PC-3 (cell line): ENCODE results near the gene C2CD3. TPM values are rescaled to one million over a fixed set of nuclear protein-coding genes. Genes with fewer than 3 reads are reported as not detected.

Experiments used
- ATAC-seq: fragments of 200-7000 bp; cut with Tn5 transposase; 2 replicates; pipeline ENCODE4 v1.9.1; 2020; ENCODE audit warnings: mild to moderate bottlenecking, moderate library complexity
- BruUV-seq: library from RNA; stranded (reverse); fragments of 400-500 nt; replicated peaks from 2 replicates; lab custom pipeline; 2021; lab: Mats Ljungman, UMichigan
- CTCF ChIA-PET: fragments of 300-600 bp; sonication (Branson Sonifier 250); formaldehyde crosslinking; loops from one replicate; lab custom pipeline; 2022; ENCODE audit warnings: antibody characterized with exemption; lab: Charles Lee
- POLR2A ChIA-PET: fragments of 300-600 bp; sonication (Branson Sonifier 250); formaldehyde crosslinking; loops from one replicate; lab custom pipeline; 2022; ENCODE audit warnings: antibody characterized with exemption; ENCODE audit not compliant: unreplicated experiment; lab: Charles Lee
- DNase-seq: peaks from one replicate; pipeline ENCODE4 v3.0.0-alpha.2; 2015
- H2AFZ ChIP-seq: fragments of 300-600 bp; sonication (generic); 2 replicates; pipeline ENCODE4 v1.6.0; 2016; ENCODE audit warnings: antibody characterized with exemption, low read length
- H3F3A ChIP-seq: fragments of 300-600 bp; sonication (generic); one replicate; pipeline ENCODE4 v1.6.0; 2017; ENCODE audit warnings: antibody characterized with exemption, low read length, control low read depth, mild to moderate bottlenecking; ENCODE audit not compliant: unreplicated experiment
- H3K27ac ChIP-seq: fragments of 300-600 bp; sonication (generic); 2 replicates; pipeline ENCODE4 v1.5.1; 2016; ENCODE audit warnings: mild to moderate bottlenecking, low read length
- H3K27me3 ChIP-seq: fragments of 300-600 bp; sonication (generic); 2 replicates; pipeline ENCODE4 v1.6.1; 2016; ENCODE audit warnings: low read length, mixed read lengths
- H3K36me3 ChIP-seq: fragments of 300-600 bp; sonication (generic); 2 replicates; pipeline ENCODE4 v1.6.1; 2016; ENCODE audit warnings: low read depth, mixed run types, low read length, mixed read lengths
- H3K4me1 ChIP-seq: fragments of 300-600 bp; sonication (generic); 2 replicates; pipeline ENCODE4 v1.5.1; 2016; ENCODE audit warnings: low read length; ENCODE audit not compliant: insufficient read depth
- H3K4me2 ChIP-seq: fragments of 300-600 bp; sonication (generic); 2 replicates; pipeline ENCODE4 v1.6.0; 2016; ENCODE audit warnings: low read length
- H3K4me3 ChIP-seq: fragments of 300-600 bp; sonication (generic); 2 replicates; pipeline ENCODE4 v1.5.1; 2016; ENCODE audit warnings: mild to moderate bottlenecking, low read length, mixed read lengths
- H3K79me2 ChIP-seq: fragments of 300-600 bp; sonication (generic); 2 replicates; pipeline ENCODE4 v1.6.1; 2017; ENCODE audit warnings: low read length, mixed read lengths
- H3K9ac ChIP-seq: fragments of 300-600 bp; sonication (generic); 2 replicates; pipeline ENCODE4 v1.6.0; 2016; ENCODE audit warnings: mild to moderate bottlenecking, low read length
- H3K9me2 ChIP-seq: fragments of 300-600 bp; sonication (generic); replicated peaks from 2 replicates; pipeline ENCODE4 v1.6.1; 2016; ENCODE audit warnings: mixed run types, low read length, mixed read lengths
- H3K9me3 ChIP-seq: fragments of 300-600 bp; sonication (generic); 2 replicates; pipeline ENCODE4 v1.6.1; 2016; ENCODE audit warnings: low read length, mixed read lengths
- H4K20me1 ChIP-seq: fragments of 300-600 bp; sonication (generic); 2 replicates; pipeline ENCODE4 v1.6.1; 2016; ENCODE audit warnings: low read length, mixed read lengths
- CTCF ChIP-seq: fragments of 300-600 bp; sonication (generic); conservative IDR thresholded peaks from 2 replicates; pipeline ENCODE4 v1.5.1; 2017; ENCODE audit warnings: antibody characterized with exemption, low read depth, mild to moderate bottlenecking, low read length
- EZH2 ChIP-seq: fragments of 300-600 bp; sonication (generic); IDR thresholded peaks from one replicate; pipeline ENCODE4 v1.6.1; 2017; ENCODE audit warnings: antibody characterized with exemption, mild to moderate bottlenecking, low read length; ENCODE audit not compliant: unreplicated experiment
- EZH2phosphoT487 ChIP-seq: fragments of 300-600 bp; sonication (generic); IDR thresholded peaks from 2 replicates; pipeline ENCODE4 v1.6.1; 2018; ENCODE audit warnings: mild to moderate bottlenecking, antibody characterized with exemption, low read length, borderline replicate concordance
- intact Hi-C: fragments of 100-400 bp; cut with micrococcal nuclease; formaldehyde crosslinking; loops from 2 replicates; pipeline ENCODE4 v1.9.0; 2023
- total RNA-seq: library from RNA; depleted of rRNA; stranded (reverse); fragments of >200 nt; gene quantifications from 2 replicates; pipeline ENCODE4 v1.2.3, GENCODE V29; 2014

C2CD3 gene
- total RNA-seq, 1 experiment from 2014 or later: 27.3 TPM

DNA sequence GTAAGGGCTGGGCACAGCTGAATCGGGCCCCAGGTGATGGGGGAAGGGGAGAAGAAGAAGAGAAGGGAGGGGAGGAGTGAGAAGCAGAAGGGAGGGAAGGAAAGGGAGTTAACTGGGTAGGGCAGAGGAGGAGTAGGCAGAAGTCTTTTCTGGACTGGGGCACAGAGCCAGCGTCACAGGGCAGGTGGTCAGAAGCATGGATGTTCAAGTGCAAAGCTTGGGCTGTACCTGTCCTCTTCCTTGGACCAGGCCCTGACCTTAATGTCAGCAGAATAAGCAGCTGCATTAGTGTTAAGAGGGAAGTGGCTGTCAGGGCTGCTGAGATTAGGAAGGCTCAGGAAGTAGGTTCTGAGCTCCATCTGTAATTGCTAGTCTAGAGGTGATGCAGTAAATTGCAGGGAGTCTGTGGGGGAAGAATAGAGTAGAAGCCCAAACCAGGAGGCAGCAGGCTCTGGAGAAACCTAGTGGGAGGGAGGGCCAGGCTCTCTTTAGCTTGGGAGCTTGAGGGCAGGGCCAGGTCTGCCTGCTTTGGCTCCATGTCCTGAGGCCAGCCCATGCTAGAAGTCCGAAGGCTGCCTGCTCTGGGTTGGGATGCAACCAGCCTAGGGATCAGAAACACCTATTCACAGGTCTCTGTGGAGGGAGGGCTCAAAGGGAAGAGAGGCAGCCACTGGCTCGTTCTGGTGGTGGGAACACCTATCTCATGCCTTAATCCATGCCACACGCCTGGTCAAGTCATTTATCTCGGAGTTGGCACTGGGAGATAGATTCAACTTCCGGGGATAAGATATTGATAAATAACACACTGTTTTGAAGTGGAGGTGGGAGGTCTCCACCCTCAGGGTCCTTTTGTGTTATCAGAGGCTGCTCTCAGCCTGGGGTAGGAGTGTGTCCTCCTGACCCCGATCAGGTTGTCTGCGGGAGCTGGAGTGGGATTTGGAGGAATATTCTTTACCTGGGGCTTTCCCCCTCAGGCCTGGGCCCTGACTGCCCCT lies 160.2 kb downstream of the C2CD3 start:
- TF ChIP-seq EZH2: no peak
- no peak for TF ChIP-seq CTCF
- no peak for TF ChIP-seq EZH2phosphoT487
- no peak overlapping the region for H3K4me3 ChIP-seq
- H3K9ac ChIP-seq: no peak overlapping the region
- H3K27ac ChIP-seq: no peak overlapping the region
- H3K9me2 ChIP-seq: no peaks in the 10 kb centered on the region
- no peak for DNase-seq
- H3K27me3 ChIP-seq: no peaks in the 10 kb centered on the region
- no peaks in the 10 kb centered on the region for H3K9me3 ChIP-seq
- H3K79me2 ChIP-seq: no peaks in the 10 kb centered on the region
- no peak overlapping the region for H2AFZ ChIP-seq
- no peaks in the 10 kb centered on the region for H3K36me3 ChIP-seq
- CTCF ChIA-PET: no interaction called here
- intact Hi-C loops: no loop called here
- POLR2A ChIA-PET: no interaction called here
- no peak overlapping the region for H3K4me2 ChIP-seq
- no peaks in the 10 kb centered on the region for H3K4me1 ChIP-seq
- BruUV-seq: no TSS peak
- no peaks in the 10 kb centered on the region for H3F3A ChIP-seq
- no peak for ATAC-seq
- no peaks in the 10 kb centered on the region for H4K20me1 ChIP-seq

DNA sequence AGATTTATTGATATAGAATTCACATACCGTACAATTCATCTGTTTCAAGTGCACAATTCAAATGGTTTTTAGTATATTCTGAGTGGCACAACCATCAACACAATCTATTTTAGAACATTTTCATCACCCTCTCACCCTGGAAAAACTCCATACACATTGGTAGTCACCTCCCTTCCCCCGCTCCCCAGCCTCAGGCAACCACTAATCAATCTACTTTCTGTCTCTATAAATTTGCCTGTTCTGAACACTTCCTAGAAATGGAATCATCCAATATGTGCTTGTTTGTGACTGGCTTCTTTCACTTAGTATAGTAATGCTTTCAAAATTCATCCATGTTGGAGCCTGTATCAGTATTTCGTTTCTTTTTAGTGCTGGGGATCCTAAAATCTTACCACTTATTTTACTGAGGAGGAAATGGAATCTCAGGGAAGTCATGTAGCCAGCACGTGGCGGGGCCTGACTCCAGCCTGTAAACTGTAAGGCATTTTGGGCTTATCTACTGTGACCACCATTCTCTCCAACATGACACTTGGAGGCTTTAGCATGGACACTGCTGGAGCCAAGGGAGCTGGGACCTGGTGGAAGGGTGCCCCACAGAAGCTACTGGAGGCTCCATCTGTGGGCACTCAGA lies 161.0 kb downstream of the C2CD3 start:
- Histone ChIP-seq H3K27ac (no peak overlapping the region), H3K4me2 (no peak overlapping the region), H3K79me2 (no peaks in the 10 kb centered on the region), H3K27me3 (no peaks in the 10 kb centered on the region), H3K36me3 (no peaks in the 10 kb centered on the region), H3K9ac (no peak overlapping the region), H3K4me3 (no peak overlapping the region), H3K9me2 (no peaks in the 10 kb centered on the region), H4K20me1 (no peaks in the 10 kb centered on the region), H3F3A (no peaks in the 10 kb centered on the region), H3K4me1 (no peaks in the 10 kb centered on the region), H2AFZ (no peak overlapping the region), H3K9me3 (no peaks in the 10 kb centered on the region)
- no peak for DNase-seq
- no TSS peak for BruUV-seq
- ChIA-PET CTCF (no interaction called here), POLR2A (no interaction called here)
- intact Hi-C loops: no loop called here
- no peak for TF ChIP-seq EZH2phosphoT487
- TF ChIP-seq EZH2: no peak
- no peak for TF ChIP-seq CTCF
- ATAC-seq: no peak

GRCh38 chr11:74009230-74009547 lies 161.6 kb downstream of the C2CD3 start:
- TSS peak; percentile 9 for BruUV-seq
- ChIA-PET POLR2A (no interaction called here), CTCF (no interaction called here)
- H3F3A ChIP-seq: no peaks in the 10 kb centered on the region
- H3K36me3 ChIP-seq: no peaks in the 10 kb centered on the region
- no peak overlapping the region for H3K4me2 ChIP-seq
- no peaks in the 10 kb centered on the region for H3K27me3 ChIP-seq
- no peaks in the 10 kb centered on the region for H3K9me3 ChIP-seq
- no peak overlapping the region for H3K27ac ChIP-seq
- H3K79me2 ChIP-seq: no peaks in the 10 kb centered on the region
- no peak for DNase-seq
- no peak for ATAC-seq
- H4K20me1 ChIP-seq: no peaks in the 10 kb centered on the region
- no peak overlapping the region for H3K9ac ChIP-seq
- H3K4me1 ChIP-seq: no peaks in the 10 kb centered on the region
- H3K9me2 ChIP-seq: no peaks in the 10 kb centered on the region
- no peak overlapping the region for H3K4me3 ChIP-seq
- intact Hi-C loops: no loop called here
- TF ChIP-seq EZH2phosphoT487 (no peak), EZH2 (no peak), CTCF (no peak)
- H2AFZ ChIP-seq: no peak overlapping the region
